Mucosa of gallbladder (tissue), 1 donor: Measurements from ENCODE around the gene LDLRAD1. TPM values are rescaled to one million over a fixed set of nuclear protein-coding genes. Genes with fewer than 3 reads are reported as not detected.
A peak's percentile ranks its signal among the peaks of the same experiment; 100 is the strongest.
"Not testable (repeated sequence)": the region's sequence is repeated elsewhere in the genome, so short reads cannot be mapped to it uniquely, and the experiment has no call there.

Experiments
- DNase-seq: peaks from one replicate; pipeline ENCODE4 v3.0.0-alpha.2; 2020; ENCODE audit warnings: low spot score
- total RNA-seq: library from RNA; stranded (reverse); gene quantifications from one replicate; pipeline ENCODE4 v1.2.1, GENCODE V29; 2021
- donor health status: DM: no; HTN: no; CAD: no.

The LDLRAD1 gene
- total RNA-seq, 1 donor from 2014 or later = 1.3 TPM

GRCh38 chr1:53992085-53992874 lies 25.7 kb downstream of the LDLRAD1 start:
- no peak for DNase-seq

GRCh38 chr1:53987880-53988279 lies 30.1 kb downstream of the LDLRAD1 start:
- DNase-seq = no peak

GRCh38 chr1:53986458-53986857 lies 31.5 kb downstream of the LDLRAD1 start:
- no peak for DNase-seq

- DNase-seq = no peak
Measured at GRCh38 chr1:53984726-53985125, 33.3 kb downstream of the LDLRAD1 start.

GRCh38 chr1:53982763-53983104 lies 35.3 kb downstream of the LDLRAD1 start:
- no peak for DNase-seq

GRCh38 chr1:53982034-53982762 lies 35.8 kb downstream of the LDLRAD1 start:
- peak; percentile 35 for DNase-seq

- no peak for DNase-seq
Measured at GRCh38 chr1:53981220-53981619, 36.8 kb downstream of the LDLRAD1 start.

- DNase-seq = no peak
Measured at GRCh38 chr1:53979712-53980450, 38.1 kb downstream of the LDLRAD1 start.

- DNase-seq = no peak
Measured at GRCh38 chr1:53975861-53976260, 42.1 kb downstream of the LDLRAD1 start.

GRCh38 chr1:53971718-53972117 lies 46.3 kb downstream of the LDLRAD1 start:
- no peak for DNase-seq

- not testable (repeated sequence) for DNase-seq
Measured at GRCh38 chr1:53969323-53969722, 48.7 kb downstream of the LDLRAD1 start.

- no peak for DNase-seq
Measured at GRCh38 chr1:53968125-53968513, 49.9 kb downstream of the LDLRAD1 start.

GRCh38 chr1:53967409-53968124 lies 50.4 kb downstream of the LDLRAD1 start:
- no peak for DNase-seq

- DNase-seq = no peak
Measured at GRCh38 chr1:53966794-53967193, 51.2 kb downstream of the LDLRAD1 start.

GRCh38 chr1:53964109-53964508 lies 53.9 kb downstream of the LDLRAD1 start:
- no peak for DNase-seq

GRCh38 chr1:53963460-53963859 lies 54.5 kb downstream of the LDLRAD1 start:
- DNase-seq = no peak

GRCh38 chr1:53962395-53962794 lies 55.6 kb downstream of the LDLRAD1 start:
- no peak for DNase-seq

- DNase-seq = no peak
Measured at GRCh38 chr1:53959664-53960250, 58.2 kb downstream of the LDLRAD1 start.
